ENCODE measurements around the gene PRKCA.
"Not testable (repeated sequence)": the region's sequence is repeated elsewhere in the genome, so short reads cannot be mapped to it uniquely, and the experiment has no call there.

- TF ChIP-seq, protein P1, sequence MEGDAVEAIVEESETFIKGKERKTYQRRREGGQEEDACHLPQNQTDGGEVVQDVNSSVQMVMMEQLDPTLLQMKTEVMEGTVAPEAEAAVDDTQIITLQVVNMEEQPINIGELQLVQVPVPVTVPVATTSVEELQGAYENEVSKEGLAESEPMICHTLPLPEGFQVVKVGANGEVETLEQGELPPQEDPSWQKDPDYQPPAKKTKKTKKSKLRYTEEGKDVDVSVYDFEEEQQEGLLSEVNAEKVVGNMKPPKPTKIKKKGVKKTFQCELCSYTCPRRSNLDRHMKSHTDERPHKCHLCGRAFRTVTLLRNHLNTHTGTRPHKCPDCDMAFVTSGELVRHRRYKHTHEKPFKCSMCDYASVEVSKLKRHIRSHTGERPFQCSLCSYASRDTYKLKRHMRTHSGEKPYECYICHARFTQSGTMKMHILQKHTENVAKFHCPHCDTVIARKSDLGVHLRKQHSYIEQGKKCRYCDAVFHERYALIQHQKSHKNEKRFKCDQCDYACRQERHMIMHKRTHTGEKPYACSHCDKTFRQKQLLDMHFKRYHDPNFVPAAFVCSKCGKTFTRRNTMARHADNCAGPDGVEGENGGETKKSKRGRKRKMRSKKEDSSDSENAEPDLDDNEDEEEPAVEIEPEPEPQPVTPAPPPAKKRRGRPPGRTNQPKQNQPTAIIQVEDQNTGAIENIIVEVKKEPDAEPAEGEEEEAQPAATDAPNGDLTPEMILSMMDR (IDR thresholded peaks at IDR 0.05), result not testable (repeated sequence)
- TF ChIP-seq POLR2A, EP300 (IDR thresholded peaks at IDR 0.05): not testable (repeated sequence)
These were observed 5.0 kb upstream of the PRKCA start for GRCh38 chr17:66297443-66297842.

Measured in ovary (tissue), 3 donors.